Measurements from ENCODE around the gene ZCCHC2. TPM values are rescaled to one million over a fixed set of nuclear protein-coding genes. Genes with fewer than 3 reads are reported as not detected.

The ZCCHC2 gene
- total and polyA plus RNA-seq, 2 of the 13 experiments (the other 11 are each of a cell fraction or from before 2014, with no cell fraction given) = 62.5 to 76.1 TPM

DNA sequence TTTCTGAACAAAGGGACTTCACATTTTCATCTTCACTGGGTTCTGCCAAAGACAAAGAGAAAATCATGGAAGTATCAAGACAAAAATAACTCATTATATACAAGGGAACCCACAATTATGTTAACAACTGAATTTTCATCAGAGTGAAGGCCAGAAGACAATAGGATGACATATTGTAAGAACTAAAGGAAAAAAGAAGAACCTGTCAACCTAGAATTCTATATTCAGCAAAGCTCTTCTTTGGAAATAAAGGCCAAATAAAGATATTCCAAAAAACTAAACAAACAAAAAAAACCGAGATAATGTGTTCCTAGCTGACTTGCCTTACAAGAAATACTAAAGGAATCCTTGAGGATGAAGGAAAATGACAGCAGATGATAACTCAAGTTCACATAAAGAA is 10.3 kb upstream of the ZCCHC2 start:
- Histone ChIP-seq H2AFZ (ENCODE audit: low read length) (no peak overlapping the region), H4K20me1 (ENCODE audit: insufficient read depth, low read length) (no peaks in the 10 kb centered on the region), H3K36me3 (replicated peaks in 1 of 2; ENCODE audit: control insufficient read depth in 1 of 2, insufficient read depth in 2 of 2, low read length in 2 of 2) (no peaks in the 10 kb centered on the region), H3K9ac (ENCODE audit: insufficient read depth, low read depth, low read length) (no peak overlapping the region), H3K9me3 (ENCODE audit: low read length) (peaks cover 31% of the 10 kb centered on the region), H3K27ac (ENCODE audit: extremely low read length, insufficient read depth, low read length) (no peak overlapping the region), H3K79me2 (ENCODE audit: insufficient read depth, low read length) (peaks cover 2% of the 10 kb centered on the region), H3K4me2 (ENCODE audit: low read depth, low read length) (no peak overlapping the region), H3K4me1 (ENCODE audit: insufficient read depth, low read length) (peaks cover 38% of the 10 kb centered on the region), H3K27me3 (ENCODE audit: control insufficient read depth in 1 of 2, insufficient read depth in 2 of 2, low read length in 2 of 2) (no peaks in the 10 kb centered on the region), H3K4me3 (replicated peaks in 1 of 3; ENCODE audit: insufficient read depth in 1 of 3, low read depth in 2 of 3, low read length in 3 of 3) (no peak overlapping the region)
- no peak for ATAC-seq
- intact Hi-C loops (cut with micrococcal nuclease; ENCODE audit: unreplicated experiment) = no loop called here
- ChIA-PET CTCF (ENCODE audit: low intra/inter-chr PET ratio, low total read pairs) (no interaction called here), POLR2A (interaction anchor here (3.6 kb wide), 1 partner anchor 10 kb away, joined by 26 read pairs; the partner anchor contains the start of gene ZCCHC2)
- no peak for FAIRE-seq
- BruUV-seq (replicated peaks) = no TSS peak
- in situ Hi-C loops (cut with HindIII; ENCODE audit: extremely low pct_ligation_motif_present, low pct_unique_long_range_greater_than_20kb) = no loop called here
- no peak for DNase-seq (ENCODE audit: low spot score)
- TF ChIP-seq ZNF383 (CRISPR knock-in tag; IDR thresholded peaks at IDR 0.05; ENCODE audit: borderline replicate concordance) = no peak
- no peak for TF ChIP-seq BORCS8-MEF2B (CRISPR knock-in tag; IDR thresholded peaks at IDR 0.05)
- no peak for TF ChIP-seq SALL1 (CRISPR knock-in tag; IDR thresholded peaks at IDR 0.05)
- TF ChIP-seq, protein P1, sequence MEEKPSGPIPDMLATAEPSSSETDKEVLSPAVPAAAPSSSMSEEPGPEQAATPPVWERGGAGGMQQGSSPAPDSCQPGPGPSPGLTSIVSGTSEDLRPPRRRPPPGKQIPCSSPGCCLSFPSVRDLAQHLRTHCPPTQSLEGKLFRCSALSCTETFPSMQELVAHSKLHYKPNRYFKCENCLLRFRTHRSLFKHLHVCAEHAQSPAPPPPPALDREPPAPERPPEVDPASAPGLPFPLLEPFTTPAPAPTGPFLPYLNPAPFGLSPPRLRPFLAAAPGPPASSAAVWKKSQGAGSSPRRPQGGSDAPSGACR (CRISPR knock-in tag; IDR thresholded peaks at IDR 0.05) = no peak
- TF ChIP-seq ZNF550 (CRISPR knock-in tag; IDR thresholded peaks at IDR 0.05; ENCODE audit: borderline replicate concordance) = no peak
- TF ChIP-seq ZNF136 (CRISPR knock-in tag; IDR thresholded peaks at IDR 0.05; ENCODE audit: low read depth) = peak; percentile 93; the same call in 1 of the 2 replicates
- WGBS (ENCODE audit: low lambda C conversion rate) = 94% methylated on average over 1 of the region's 1 CpG

DNA sequence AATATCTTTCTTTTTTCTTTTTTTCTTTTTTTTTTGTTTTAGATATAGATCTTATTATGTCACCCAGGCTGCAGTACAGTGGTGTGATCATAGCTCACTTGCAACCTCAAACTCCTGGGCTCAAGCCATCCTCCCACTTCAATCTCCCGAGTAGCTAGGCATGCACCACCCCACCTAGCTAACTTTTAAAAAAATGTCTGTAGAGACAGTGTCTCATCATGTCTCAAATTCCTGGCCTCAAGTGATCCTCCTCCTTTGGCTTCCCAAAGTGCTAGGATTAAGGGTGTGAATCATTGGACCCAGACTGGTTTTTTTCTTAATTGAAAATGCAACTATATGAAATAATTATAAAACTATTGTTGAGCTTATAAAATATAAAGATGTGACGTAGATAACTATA is 9.8 kb upstream of the ZCCHC2 start:
- no peaks in the 10 kb centered on the region for H4K20me1 ChIP-seq (ENCODE audit: insufficient read depth, low read length)
- no peak for DNase-seq (ENCODE audit: low spot score)
- no peak overlapping the region for H3K4me3 ChIP-seq (replicated peaks in 1 of 3; ENCODE audit: insufficient read depth in 1 of 3, low read depth in 2 of 3, low read length in 3 of 3)
- peaks cover 34% of the 10 kb centered on the region for H3K4me1 ChIP-seq (ENCODE audit: insufficient read depth, low read length)
- peaks cover 3% of the 10 kb centered on the region for H3K79me2 ChIP-seq (ENCODE audit: insufficient read depth, low read length)
- H3K4me2 ChIP-seq (ENCODE audit: low read depth, low read length) = no peak overlapping the region
- peaks cover 31% of the 10 kb centered on the region for H3K9me3 ChIP-seq (ENCODE audit: low read length)
- no peaks in the 10 kb centered on the region for H3K36me3 ChIP-seq (replicated peaks in 1 of 2; ENCODE audit: control insufficient read depth in 1 of 2, insufficient read depth in 2 of 2, low read length in 2 of 2)
- H2AFZ ChIP-seq (ENCODE audit: low read length) = no peak overlapping the region
- POLR2A ChIA-PET = interaction anchor here (3.6 kb wide), 1 partner anchor 9 kb away, joined by 26 read pairs; the partner anchor contains the start of gene ZCCHC2
- BruUV-seq (replicated peaks) = no TSS peak
- H3K27me3 ChIP-seq (ENCODE audit: control insufficient read depth in 1 of 2, insufficient read depth in 2 of 2, low read length in 2 of 2) = no peaks in the 10 kb centered on the region
- no peak for FAIRE-seq
- H3K27ac ChIP-seq (ENCODE audit: extremely low read length, insufficient read depth, low read length) = no peak overlapping the region
- H3K9ac ChIP-seq (ENCODE audit: insufficient read depth, low read depth, low read length) = no peak overlapping the region
- 99% methylated on average over 2 of the region's 2 CpGs for WGBS (ENCODE audit: low lambda C conversion rate)
- intact Hi-C loops (cut with micrococcal nuclease; ENCODE audit: unreplicated experiment) = no loop called here
- in situ Hi-C loops (cut with HindIII; ENCODE audit: extremely low pct_ligation_motif_present, low pct_unique_long_range_greater_than_20kb) = no loop called here
- CTCF ChIA-PET (ENCODE audit: low intra/inter-chr PET ratio, low total read pairs) = no interaction called here
- no peak for ATAC-seq
- TF ChIP-seq KLF13 (CRISPR knock-in tag; IDR thresholded peaks at IDR 0.05) = no peak
- no peak for TF ChIP-seq GATA4 (IDR thresholded peaks at IDR 0.05; ENCODE audit: borderline replicate concordance, low read depth)
- TF ChIP-seq TAF1 (CRISPR knock-in tag; IDR thresholded peaks at IDR 0.05) = no peak
- TF ChIP-seq ZBTB42 (CRISPR knock-in tag; IDR thresholded peaks at IDR 0.05) = no peak
- TF ChIP-seq HIVEP1 (CRISPR knock-in tag; IDR thresholded peaks at IDR 0.05) = no peak
- TF ChIP-seq ZNF383 (CRISPR knock-in tag; IDR thresholded peaks at IDR 0.05; ENCODE audit: borderline replicate concordance) = no peak
- TF ChIP-seq, protein P2, sequence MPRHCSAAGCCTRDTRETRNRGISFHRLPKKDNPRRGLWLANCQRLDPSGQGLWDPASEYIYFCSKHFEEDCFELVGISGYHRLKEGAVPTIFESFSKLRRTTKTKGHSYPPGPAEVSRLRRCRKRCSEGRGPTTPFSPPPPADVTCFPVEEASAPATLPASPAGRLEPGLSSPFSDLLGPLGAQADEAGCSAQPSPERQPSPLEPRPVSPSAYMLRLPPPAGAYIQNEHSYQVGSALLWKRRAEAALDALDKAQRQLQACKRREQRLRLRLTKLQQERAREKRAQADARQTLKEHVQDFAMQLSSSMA (CRISPR knock-in tag; IDR thresholded peaks at IDR 0.05) = no peak
- TF ChIP-seq, protein P3, sequence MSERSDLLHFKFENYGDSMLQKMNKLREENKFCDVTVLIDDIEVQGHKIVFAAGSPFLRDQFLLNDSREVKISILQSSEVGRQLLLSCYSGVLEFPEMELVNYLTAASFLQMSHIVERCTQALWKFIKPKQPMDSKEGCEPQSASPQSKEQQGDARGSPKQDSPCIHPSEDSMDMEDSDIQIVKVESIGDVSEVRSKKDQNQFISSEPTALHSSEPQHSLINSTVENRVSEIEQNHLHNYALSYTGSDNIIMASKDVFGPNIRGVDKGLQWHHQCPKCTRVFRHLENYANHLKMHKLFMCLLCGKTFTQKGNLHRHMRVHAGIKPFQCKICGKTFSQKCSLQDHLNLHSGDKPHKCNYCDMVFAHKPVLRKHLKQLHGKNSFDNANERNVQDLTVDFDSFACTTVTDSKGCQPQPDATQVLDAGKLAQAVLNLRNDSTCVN (CRISPR knock-in tag; IDR thresholded peaks at IDR 0.05; ENCODE audit: borderline replicate concordance) = no peak
- no peak for TF ChIP-seq NFIB (CRISPR knock-in tag; IDR thresholded peaks at IDR 0.05; ENCODE audit: borderline replicate concordance)
- no peak for TF ChIP-seq SRSF9 (IDR thresholded peaks at IDR 0.05; ENCODE audit: borderline replicate concordance, insufficient read depth, low read depth, low read length, poor library complexity, severe bottlenecking)
- no peak for TF ChIP-seq ZNF530 (CRISPR knock-in tag; IDR thresholded peaks at IDR 0.05; ENCODE audit: low read depth)
- no peak for TF ChIP-seq BORCS8-MEF2B (CRISPR knock-in tag; IDR thresholded peaks at IDR 0.05)
- TF ChIP-seq PRMT3 (CRISPR knock-in tag; IDR thresholded peaks at IDR 0.05; ENCODE audit: borderline replicate concordance, low read depth) = no peak
